Smooth muscle cell of the pulmonary artery (primary cell): Measurements from ENCODE around the gene KLF17. TPM values are rescaled to one million over a fixed set of nuclear protein-coding genes. Genes with fewer than 3 reads are reported as not detected.

Experiments used
- total RNA-seq: library from RNA; depleted of rRNA; stranded (reverse); fragments of >200 nt; gene quantifications from 2 replicates; pipeline ENCODE4 v1.2.3, GENCODE V29; 2014

The KLF17 gene, protein sequence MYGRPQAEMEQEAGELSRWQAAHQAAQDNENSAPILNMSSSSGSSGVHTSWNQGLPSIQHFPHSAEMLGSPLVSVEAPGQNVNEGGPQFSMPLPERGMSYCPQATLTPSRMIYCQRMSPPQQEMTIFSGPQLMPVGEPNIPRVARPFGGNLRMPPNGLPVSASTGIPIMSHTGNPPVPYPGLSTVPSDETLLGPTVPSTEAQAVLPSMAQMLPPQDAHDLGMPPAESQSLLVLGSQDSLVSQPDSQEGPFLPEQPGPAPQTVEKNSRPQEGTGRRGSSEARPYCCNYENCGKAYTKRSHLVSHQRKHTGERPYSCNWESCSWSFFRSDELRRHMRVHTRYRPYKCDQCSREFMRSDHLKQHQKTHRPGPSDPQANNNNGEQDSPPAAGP
- total RNA-seq: 0.13 TPM in 2 replicates

DNA sequence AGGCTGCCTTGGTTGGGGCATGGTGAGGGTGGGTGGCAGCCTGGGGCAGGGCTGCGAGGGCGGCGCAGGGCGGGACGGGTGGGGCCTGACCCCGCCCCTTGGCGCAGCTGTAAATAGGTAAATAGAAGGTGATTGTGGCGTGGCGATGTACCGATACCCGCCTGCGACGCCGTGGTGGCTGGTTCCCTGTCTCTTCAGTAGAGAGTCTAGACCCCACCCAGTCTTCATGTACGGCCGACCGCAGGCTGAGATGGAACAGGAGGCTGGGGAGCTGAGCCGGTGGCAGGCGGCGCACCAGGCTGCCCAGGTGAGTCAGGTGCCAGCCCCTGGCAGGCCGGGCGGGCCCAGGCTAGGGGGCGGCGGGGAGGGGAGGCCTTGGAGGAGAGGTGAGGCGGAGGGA, at the start of gene KLF17:
KLF17 (plus strand) TSS at position 140 of the 400 bp plus-strand sequence; CDS start at position 227, 87 bp downstream.

DNA sequence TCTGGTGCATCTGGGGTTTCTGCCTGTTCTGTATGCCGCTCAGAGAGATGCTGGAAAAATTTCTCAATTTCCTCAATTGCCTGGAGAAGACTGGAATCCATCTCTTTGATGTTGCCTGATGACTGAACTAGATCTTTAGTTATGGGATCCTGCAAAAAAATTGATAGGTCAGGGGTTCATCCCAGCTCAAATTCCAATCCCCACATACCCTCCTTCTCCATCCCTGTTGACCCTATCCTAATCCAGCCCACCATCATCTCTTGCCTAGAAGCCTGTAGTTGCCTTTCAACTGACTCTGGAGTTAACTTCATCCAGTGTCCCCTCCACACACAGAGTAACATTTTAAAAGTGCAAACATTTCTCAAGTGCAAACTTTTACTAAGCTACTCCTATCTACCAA, 22.9 kb downstream of the KLF17 start, which contains the start of gene KLF18:
KLF18 (minus strand) TSS at position 101 of the 400 bp plus-strand sequence; CDS start at position 101, 0 bp downstream.

Other genes starting within 250 kb of the KLF17 start
- gene ARTN, start 185.0 kb upstream of the KLF17 start, total RNA-seq: 0.07 and 0.63 TPM in 2 replicates
- gene IPO13, start 171.9 kb upstream of the KLF17 start, total RNA-seq: 24.6 and 30.7 TPM in 2 replicates
- 12.3 and 22.8 TPM in 2 replicates for gene DPH2, start 148.8 kb upstream of the KLF17 start, total RNA-seq
- 107 and 134 TPM in 2 replicates for gene ATP6V0B, start 143.9 kb upstream of the KLF17 start, total RNA-seq
- 116 and 142 TPM in 2 replicates for gene B4GALT2, start 139.6 kb upstream of the KLF17 start, total RNA-seq
- gene CCDC24, start 127.2 kb upstream of the KLF17 start, total RNA-seq: 5.1 and 6.3 TPM in 2 replicates
- gene SLC6A9, start 87.4 kb upstream of the KLF17 start, total RNA-seq: 15.1 and 16.2 TPM in 2 replicates
- gene KLF18, start 22.8 kb downstream of the KLF17 start, total RNA-seq: not detected in 2 replicates
- gene DMAP1, start 94.7 kb downstream of the KLF17 start, total RNA-seq: 13.7 and 19.8 TPM in 2 replicates
- gene ERI3, start 236.4 kb downstream of the KLF17 start, total RNA-seq: 53.2 and 58.5 TPM in 2 replicates